ENCODE measurements around the gene ZNF429.
"Not testable (repeated sequence)": the region's sequence is repeated elsewhere in the genome, so short reads cannot be mapped to it uniquely, and the experiment has no call there.

The ZNF429 gene

DNA sequence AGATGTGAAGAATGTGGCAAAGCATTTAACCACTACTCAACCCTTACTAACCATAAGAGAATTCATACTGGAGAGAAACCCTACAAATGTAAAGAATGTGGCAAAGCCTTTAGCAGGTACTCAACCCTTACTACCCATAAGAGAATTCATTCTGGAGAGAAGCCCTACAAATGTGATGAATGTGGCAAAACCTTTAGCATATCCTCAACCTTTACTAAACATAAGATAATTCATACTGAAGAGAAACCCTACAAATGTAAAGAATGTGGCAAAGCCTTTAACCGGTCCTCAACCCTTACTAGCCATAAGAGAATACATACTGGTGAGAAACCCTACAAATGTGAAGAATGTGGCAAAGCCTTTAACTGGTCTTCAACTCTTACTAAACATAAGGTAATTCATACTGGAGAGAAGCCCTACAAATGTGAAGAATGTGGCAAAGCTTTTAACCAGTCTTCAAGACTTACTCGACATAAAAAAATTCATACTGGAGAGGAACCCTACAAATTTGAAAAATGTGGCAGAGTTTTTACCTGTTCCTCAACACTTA lies 31.4 kb downstream of the ZNF429 start:
- H3K4me1 ChIP-seq (ENCODE audit: control insufficient read depth in 2 of 2, insufficient read depth in 1 of 2, low read depth in 1 of 2, low read length in 2 of 2); H2AFZ ChIP-seq (ENCODE audit: low read length); DNase-seq (ENCODE audit: low spot score); H2BK120ac ChIP-seq (ENCODE audit: low read depth, low read length); H3K4ac ChIP-seq (ENCODE audit: low read length); H3K27me3 ChIP-seq (ENCODE audit: control insufficient read depth in 3 of 3, insufficient read depth in 3 of 3, low read depth in 1 of 3, low read length in 3 of 3); H4K91ac ChIP-seq (ENCODE audit: low read depth, low read length, poor library complexity); H3K23ac ChIP-seq (ENCODE audit: low read depth, low read length, poor library complexity); H2AK5ac ChIP-seq (ENCODE audit: low read depth, low read length); H3K14ac ChIP-seq (ENCODE audit: low read length); H3K18ac ChIP-seq (ENCODE audit: low read length); H3K4me2 ChIP-seq (ENCODE audit: insufficient read depth, low read length, poor library complexity, severe bottlenecking); H3K79me1 ChIP-seq (ENCODE audit: low read depth, low read length); H2BK15ac ChIP-seq (ENCODE audit: low read length); H3K9ac ChIP-seq (ENCODE audit: low read depth, low read length, poor library complexity); H3K4me3 ChIP-seq (ENCODE audit: low read length in 2 of 2); H4K8ac ChIP-seq (ENCODE audit: low read depth, low read length); H3K27ac ChIP-seq (replicated peaks; ENCODE audit: low read length); H2BK12ac ChIP-seq (ENCODE audit: low read length); H2BK5ac ChIP-seq (ENCODE audit: low read length): not testable (repeated sequence)
- H3K36me3 ChIP-seq (replicated peaks in 1 of 2; ENCODE audit: control insufficient read depth in 2 of 2, insufficient read depth in 2 of 2, low read length in 2 of 2): peaks cover 6 to 19% of the 10 kb centered on the region in 2 donors
- no CpG with 5 or more reads among the region's 2 CpGs for WGBS, 2 donors (ENCODE audit: extremely low coverage in 2 of 2, insufficient read length in 2 of 2, insufficient replicate concordance in 1 of 2)
- H3K9me3 ChIP-seq (replicated peaks in 1 of 2; ENCODE audit: control insufficient read depth in 2 of 2, insufficient read depth in 1 of 2, low read depth in 1 of 2, low read length in 2 of 2): peaks cover 8 to 45% of the 10 kb centered on the region in 2 donors

DNA sequence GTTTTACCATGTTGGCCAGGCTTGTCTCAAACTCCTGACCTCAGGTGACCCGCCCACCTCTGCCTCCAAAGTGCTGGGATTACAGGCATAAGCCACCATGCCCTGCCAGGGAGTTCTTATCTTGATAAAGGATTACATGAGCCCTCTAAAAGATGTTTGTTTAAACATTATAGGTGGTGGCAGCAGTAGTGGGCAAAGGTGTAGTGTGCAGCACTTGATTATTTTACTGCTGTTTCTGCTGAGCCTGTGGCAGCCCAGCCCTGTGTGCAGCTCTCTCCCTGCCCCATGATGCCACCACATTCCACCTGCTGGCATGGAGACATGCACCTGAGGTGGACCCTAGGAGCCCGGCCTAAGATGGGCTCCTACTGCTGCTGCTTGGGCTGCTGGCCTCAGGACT lies 54.0 kb downstream of the ZNF429 start:
- Histone ChIP-seq H3K27ac (replicated peaks; ENCODE audit: low read length) (no peak overlapping the region), H2AK5ac (ENCODE audit: low read depth, low read length) (peak overlapping the region; percentile 70), H2BK5ac (ENCODE audit: low read length) (no peak overlapping the region), H4K8ac (ENCODE audit: low read depth, low read length) (peak overlapping the region; percentile 65), H3K4me2 (ENCODE audit: insufficient read depth, low read length, poor library complexity, severe bottlenecking) (no peak overlapping the region), H3K36me3 (replicated peaks in 1 of 2; ENCODE audit: control insufficient read depth in 2 of 2, insufficient read depth in 2 of 2, low read length in 2 of 2) (no peaks in the 10 kb centered on the region), H2BK12ac (ENCODE audit: low read length) (no peak overlapping the region), H3K18ac (ENCODE audit: low read length) (no peak overlapping the region), H3K14ac (ENCODE audit: low read length) (no peak overlapping the region), H3K79me1 (ENCODE audit: low read depth, low read length) (peaks cover 2% of the 10 kb centered on the region), H2AFZ (ENCODE audit: low read length) (no peak overlapping the region), H3K9ac (ENCODE audit: low read depth, low read length, poor library complexity) (no peak overlapping the region), H3K27me3 (ENCODE audit: control insufficient read depth in 3 of 3, insufficient read depth in 3 of 3, low read depth in 1 of 3, low read length in 3 of 3) (no peaks in the 10 kb centered on the region), H3K4me1 (ENCODE audit: control insufficient read depth in 2 of 2, insufficient read depth in 1 of 2, low read depth in 1 of 2, low read length in 2 of 2) (no peaks in the 10 kb centered on the region), H3K9me3 (replicated peaks in 1 of 2; ENCODE audit: control insufficient read depth in 2 of 2, insufficient read depth in 1 of 2, low read depth in 1 of 2, low read length in 2 of 2) (no peaks in the 10 kb centered on the region), H3K23ac (ENCODE audit: low read depth, low read length, poor library complexity) (peak overlapping the region; percentile 55), H2BK120ac (ENCODE audit: low read depth, low read length) (no peak overlapping the region), H2BK15ac (ENCODE audit: low read length) (no peak overlapping the region), H3K4ac (ENCODE audit: low read length) (peak overlapping the region; percentile 84), H3K4me3 (ENCODE audit: low read length in 2 of 2) (no peak overlapping the region), H4K91ac (ENCODE audit: low read depth, low read length, poor library complexity) (no peak overlapping the region)
- WGBS, 2 donors (ENCODE audit: extremely low coverage in 2 of 2, insufficient read length in 2 of 2, insufficient replicate concordance in 1 of 2): no CpG with 5 or more reads among the region's 2 CpGs
- DNase-seq (ENCODE audit: low spot score): no peak

DNA sequence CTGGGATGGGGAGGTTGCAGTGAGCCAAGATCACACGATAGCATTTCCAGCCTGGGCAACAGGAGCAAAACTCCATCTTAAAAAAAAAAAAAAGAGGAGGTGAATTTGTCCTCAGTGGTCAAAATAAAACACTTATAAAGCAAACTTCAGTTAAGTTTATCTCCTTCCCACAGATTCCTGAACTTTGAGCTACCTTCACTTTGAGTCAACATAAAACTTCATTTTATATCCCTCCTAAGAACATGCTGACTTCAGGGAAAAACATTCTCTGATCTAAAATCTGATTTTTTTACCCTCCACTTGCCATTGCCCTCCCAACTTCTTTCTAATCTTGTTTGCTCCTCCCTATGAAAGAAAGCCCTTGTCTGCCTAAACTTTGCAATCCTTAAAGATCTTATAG lies 59.0 kb downstream of the ZNF429 start:
- no peak overlapping the region for H2BK120ac ChIP-seq (ENCODE audit: low read depth, low read length)
- H3K27ac ChIP-seq (replicated peaks; ENCODE audit: low read length): no peak overlapping the region
- no peaks in the 10 kb centered on the region for H3K36me3 ChIP-seq (replicated peaks in 1 of 2; ENCODE audit: control insufficient read depth in 2 of 2, insufficient read depth in 2 of 2, low read length in 2 of 2)
- peaks cover 0 to 2% of the 10 kb centered on the region in 2 donors for H3K9me3 ChIP-seq (replicated peaks in 1 of 2; ENCODE audit: control insufficient read depth in 2 of 2, insufficient read depth in 1 of 2, low read depth in 1 of 2, low read length in 2 of 2)
- no peak overlapping the region for H2BK5ac ChIP-seq (ENCODE audit: low read length)
- no peak overlapping the region for H3K4me3 ChIP-seq (ENCODE audit: low read length in 2 of 2)
- H2BK15ac ChIP-seq (ENCODE audit: low read length): no peak overlapping the region
- H3K4ac ChIP-seq (ENCODE audit: low read length): no peak overlapping the region
- WGBS, 2 donors (ENCODE audit: extremely low coverage in 2 of 2, insufficient read length in 2 of 2, insufficient replicate concordance in 1 of 2): no CpG with 5 or more reads among the region's 1 CpG
- H4K8ac ChIP-seq (ENCODE audit: low read depth, low read length): no peak overlapping the region
- H3K79me1 ChIP-seq (ENCODE audit: low read depth, low read length): peaks cover 2% of the 10 kb centered on the region
- no peak overlapping the region for H4K91ac ChIP-seq (ENCODE audit: low read depth, low read length, poor library complexity)
- no peak overlapping the region for H3K4me2 ChIP-seq (ENCODE audit: insufficient read depth, low read length, poor library complexity, severe bottlenecking)
- H3K27me3 ChIP-seq (ENCODE audit: control insufficient read depth in 3 of 3, insufficient read depth in 3 of 3, low read depth in 1 of 3, low read length in 3 of 3): no peaks in the 10 kb centered on the region
- H3K23ac ChIP-seq (ENCODE audit: low read depth, low read length, poor library complexity): no peak overlapping the region
- no peak overlapping the region for H3K9ac ChIP-seq (ENCODE audit: low read depth, low read length, poor library complexity)
- H2AFZ ChIP-seq (ENCODE audit: low read length): no peak overlapping the region
- no peaks in the 10 kb centered on the region for H3K4me1 ChIP-seq (ENCODE audit: control insufficient read depth in 2 of 2, insufficient read depth in 1 of 2, low read depth in 1 of 2, low read length in 2 of 2)
- H2AK5ac ChIP-seq (ENCODE audit: low read depth, low read length): no peak overlapping the region
- no peak for DNase-seq (ENCODE audit: low spot score)
- H3K14ac ChIP-seq (ENCODE audit: low read length): no peak overlapping the region
- H3K18ac ChIP-seq (ENCODE audit: low read length): no peak overlapping the region
- H2BK12ac ChIP-seq (ENCODE audit: low read length): no peak overlapping the region

DNA sequence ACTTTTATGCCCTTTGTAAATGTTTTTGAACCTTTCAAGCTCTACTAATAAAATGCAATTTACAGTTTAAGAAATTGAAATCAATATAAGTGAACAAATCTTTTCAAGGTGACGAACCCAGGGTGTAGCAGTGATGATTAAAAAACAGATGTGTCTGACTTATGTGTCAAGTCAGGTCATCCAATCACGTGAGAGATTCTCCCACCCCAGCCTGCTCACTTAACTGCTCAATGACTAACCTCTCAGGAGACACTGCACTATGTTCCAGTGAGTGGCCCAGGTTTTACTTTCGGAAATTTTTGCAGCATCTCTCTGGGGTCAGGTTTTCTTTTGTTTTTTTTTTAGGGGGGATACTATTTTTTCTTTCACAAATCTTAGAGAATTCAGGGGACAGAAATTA lies 60.7 kb downstream of the ZNF429 start:
- H3K4ac ChIP-seq (ENCODE audit: low read length): no peak overlapping the region
- peaks cover 0 to 2% of the 10 kb centered on the region in 2 donors for H3K9me3 ChIP-seq (replicated peaks in 1 of 2; ENCODE audit: control insufficient read depth in 2 of 2, insufficient read depth in 1 of 2, low read depth in 1 of 2, low read length in 2 of 2)
- no peak overlapping the region for H3K4me2 ChIP-seq (ENCODE audit: insufficient read depth, low read length, poor library complexity, severe bottlenecking)
- no peak overlapping the region for H2AFZ ChIP-seq (ENCODE audit: low read length)
- no peak overlapping the region for H2BK5ac ChIP-seq (ENCODE audit: low read length)
- H3K4me3 ChIP-seq (ENCODE audit: low read length in 2 of 2): no peak overlapping the region
- no peak overlapping the region for H3K18ac ChIP-seq (ENCODE audit: low read length)
- no peaks in the 10 kb centered on the region for H3K36me3 ChIP-seq (replicated peaks in 1 of 2; ENCODE audit: control insufficient read depth in 2 of 2, insufficient read depth in 2 of 2, low read length in 2 of 2)
- no peak overlapping the region for H2BK15ac ChIP-seq (ENCODE audit: low read length)
- H2BK120ac ChIP-seq (ENCODE audit: low read depth, low read length): no peak overlapping the region
- no peak overlapping the region for H3K14ac ChIP-seq (ENCODE audit: low read length)
- no peaks in the 10 kb centered on the region for H3K27me3 ChIP-seq (ENCODE audit: control insufficient read depth in 3 of 3, insufficient read depth in 3 of 3, low read depth in 1 of 3, low read length in 3 of 3)
- H3K9ac ChIP-seq (ENCODE audit: low read depth, low read length, poor library complexity): no peak overlapping the region
- no peak overlapping the region for H4K8ac ChIP-seq (ENCODE audit: low read depth, low read length)
- H3K4me1 ChIP-seq (ENCODE audit: control insufficient read depth in 2 of 2, insufficient read depth in 1 of 2, low read depth in 1 of 2, low read length in 2 of 2): no peaks in the 10 kb centered on the region
- no peak overlapping the region for H3K27ac ChIP-seq (replicated peaks; ENCODE audit: low read length)
- H2BK12ac ChIP-seq (ENCODE audit: low read length): no peak overlapping the region
- H3K23ac ChIP-seq (ENCODE audit: low read depth, low read length, poor library complexity): no peak overlapping the region
- H2AK5ac ChIP-seq (ENCODE audit: low read depth, low read length): no peak overlapping the region
- WGBS, 2 donors (ENCODE audit: extremely low coverage in 2 of 2, insufficient read length in 2 of 2, insufficient replicate concordance in 1 of 2): no CpG with 5 or more reads among the region's 3 CpGs
- H3K79me1 ChIP-seq (ENCODE audit: low read depth, low read length): no peaks in the 10 kb centered on the region
- no peak for DNase-seq (ENCODE audit: low spot score)
- no peak overlapping the region for H4K91ac ChIP-seq (ENCODE audit: low read depth, low read length, poor library complexity)

Data from neuronal stem cell (in vitro differentiated cells).